HG02885 (cell line): ENCODE data around the gene AGK.
"Not testable (repeated sequence)": the region's sequence is repeated elsewhere in the genome, so short reads cannot be mapped to it uniquely, and the experiment has no call there.

Experiments used
- ATAC-seq: cut with Tn5 transposase; IDR thresholded peaks from one replicate; pipeline ENCODE4 v1.9.1; 2021; ENCODE audit warnings: mild to moderate bottlenecking; ENCODE audit not compliant: unreplicated experiment, poor library complexity

The AGK gene

DNA sequence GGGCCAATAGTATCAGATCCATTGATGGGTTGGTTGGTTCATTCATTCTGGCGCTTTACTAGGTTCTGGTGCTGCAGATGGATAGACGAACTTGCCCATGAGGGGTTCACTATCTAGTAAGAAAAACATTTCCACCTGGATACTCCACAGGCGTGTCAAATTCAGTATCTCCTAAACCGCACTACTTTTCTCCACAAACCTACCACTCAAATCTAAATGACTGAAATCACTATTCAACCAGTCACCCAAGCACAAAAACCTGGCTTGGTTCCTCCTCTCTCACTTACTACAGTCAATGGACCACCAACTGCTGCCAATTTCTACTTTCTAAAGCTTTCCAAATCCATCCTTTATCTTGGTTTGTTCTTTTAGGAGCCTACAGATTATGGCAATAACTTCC, 572 bp downstream of the AGK start:
- ATAC-seq: peak; percentile 9

DNA sequence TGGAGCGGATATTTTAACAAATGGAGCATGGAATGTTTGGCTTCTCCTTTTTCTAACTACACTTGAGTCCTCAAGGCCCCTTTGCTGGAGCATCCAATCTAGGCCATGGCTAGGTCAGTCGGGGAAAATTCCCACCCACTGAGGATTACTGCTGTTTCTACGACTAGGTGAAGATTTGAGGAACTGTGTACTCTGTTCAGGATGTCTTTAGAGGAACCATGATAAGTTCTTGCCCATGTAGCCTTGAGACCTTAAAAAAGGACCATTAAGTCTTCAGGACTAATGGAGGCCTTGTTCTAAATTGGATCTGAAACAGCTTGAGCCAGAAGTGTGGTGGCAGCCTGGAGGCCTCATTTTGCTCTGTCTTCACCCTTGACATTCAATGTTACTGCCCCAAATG, 6.2 kb downstream of the AGK start:
- no peak for ATAC-seq

DNA sequence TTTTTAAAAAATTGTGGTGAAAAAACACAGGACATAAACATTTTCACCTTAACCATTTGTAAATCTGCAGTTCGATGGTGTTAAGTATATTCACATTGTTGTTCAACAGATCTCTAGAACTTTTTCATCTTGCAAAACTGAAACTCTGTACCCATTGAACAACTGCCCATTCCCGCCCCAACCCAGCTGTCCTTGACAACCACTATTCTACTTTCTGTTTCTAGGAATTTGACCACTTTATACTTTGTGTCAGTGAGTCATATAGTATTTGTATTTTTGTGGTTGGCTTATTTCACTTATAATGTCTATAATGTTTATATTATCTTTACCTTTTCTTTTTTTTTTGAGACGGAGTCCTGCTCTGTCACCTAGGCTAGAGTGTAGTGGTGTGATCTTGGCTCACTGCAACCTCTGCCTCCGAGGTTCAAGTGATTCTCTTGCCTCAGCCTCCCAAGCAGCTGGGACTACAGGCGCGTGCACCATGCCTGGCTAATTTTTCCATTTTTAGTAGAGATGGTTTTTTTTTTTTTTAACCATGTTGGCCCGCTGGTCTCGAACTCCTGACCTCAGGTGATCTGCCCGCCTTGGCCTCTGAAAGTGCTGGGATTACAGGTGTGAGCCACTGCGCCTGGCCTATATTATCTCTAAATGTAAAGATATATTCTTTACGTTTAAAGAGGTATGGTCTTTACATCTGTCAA, 6.8 kb downstream of the AGK start:
- peak; percentile 61 for ATAC-seq

DNA sequence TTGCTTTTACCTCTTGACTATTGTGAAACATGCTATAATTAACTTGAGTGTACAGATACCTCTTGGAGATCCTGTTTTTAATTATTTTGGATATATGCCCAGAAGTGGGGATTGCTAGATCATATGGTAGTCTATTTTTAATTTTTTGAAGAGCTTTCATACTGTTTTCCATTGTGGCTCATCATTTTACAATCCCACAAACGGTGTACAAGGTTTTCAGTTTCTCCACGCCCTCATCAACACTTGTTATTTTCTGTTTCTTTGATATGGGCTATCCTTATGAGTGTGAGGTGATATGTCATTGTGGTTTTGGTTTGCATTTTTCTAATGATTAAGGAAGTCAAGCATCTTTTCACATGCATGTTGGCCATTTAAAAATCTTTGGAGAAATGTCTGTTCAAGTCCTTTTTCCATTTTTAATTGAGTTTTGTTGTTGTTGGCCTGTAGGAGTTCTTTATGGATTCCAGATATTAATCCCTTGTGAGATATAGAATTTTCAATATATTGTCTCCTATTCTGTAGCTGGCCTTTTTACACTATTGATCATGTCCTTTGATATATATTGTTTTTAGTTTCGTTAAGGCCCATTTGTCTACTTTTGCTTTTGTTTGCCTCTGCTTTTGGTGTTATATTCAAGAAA, 7.5 kb downstream of the AGK start:
- peak; percentile 87 for ATAC-seq

DNA sequence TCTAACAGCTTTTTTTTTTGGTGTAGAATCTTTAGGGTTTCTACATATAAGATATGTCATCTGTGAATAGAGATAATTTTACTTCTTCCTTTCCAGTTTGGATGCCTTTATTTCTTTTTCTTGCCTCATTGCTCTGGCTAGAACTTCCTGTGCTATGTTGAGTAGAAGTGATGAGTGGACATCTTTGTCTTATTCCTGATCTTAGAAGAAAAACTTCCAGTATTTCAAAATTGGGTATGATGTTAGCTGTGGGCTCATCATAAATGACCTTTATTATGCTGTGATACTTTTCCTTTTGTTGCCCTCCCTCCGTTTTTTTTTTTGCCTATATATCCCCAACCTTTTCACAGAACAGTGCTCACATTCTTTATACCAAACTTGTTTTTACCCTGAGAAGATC, 8.8 kb downstream of the AGK start:
- no peak for ATAC-seq

DNA sequence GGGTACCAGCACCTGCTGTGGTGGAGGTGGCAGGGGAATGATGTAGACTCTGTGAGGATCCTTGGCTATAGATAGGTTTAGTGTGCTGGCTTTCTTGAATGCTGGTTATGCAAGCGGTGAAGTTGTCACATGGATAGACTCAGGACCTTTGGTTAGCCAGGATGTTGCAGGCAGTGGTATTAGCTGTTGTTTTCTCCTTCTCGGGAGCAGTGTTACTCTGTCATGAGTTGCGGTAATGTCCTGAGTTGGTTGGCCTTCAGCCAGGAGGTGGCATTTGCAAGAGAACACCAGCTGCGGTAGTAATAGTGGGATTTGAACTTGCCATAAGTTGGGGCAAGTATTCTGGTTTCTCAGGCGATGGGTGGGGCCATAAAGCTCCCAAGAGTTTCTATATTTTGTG, 10.8 kb downstream of the AGK start:
- ATAC-seq: no peak

DNA sequence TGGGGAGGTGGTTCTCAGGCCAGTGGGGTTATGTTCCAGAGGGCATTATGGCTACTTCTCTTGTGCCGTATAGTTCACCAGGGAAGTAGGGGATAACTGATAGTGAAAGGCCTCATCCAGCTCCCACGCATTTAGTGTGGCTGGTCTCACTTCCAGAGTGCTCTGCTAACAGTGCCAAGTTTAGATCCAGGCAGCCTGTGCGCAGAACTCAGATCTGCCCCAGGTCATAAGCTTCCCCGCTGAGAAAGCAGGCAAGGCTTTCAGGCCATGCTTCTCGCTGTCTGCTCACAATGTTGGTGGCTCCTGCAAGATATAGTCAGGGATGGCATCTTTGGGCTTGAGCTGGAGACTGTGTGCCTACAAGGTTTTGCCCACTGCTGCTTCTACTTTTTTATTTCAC, 11.3 kb downstream of the AGK start:
- ATAC-seq: no peak

DNA sequence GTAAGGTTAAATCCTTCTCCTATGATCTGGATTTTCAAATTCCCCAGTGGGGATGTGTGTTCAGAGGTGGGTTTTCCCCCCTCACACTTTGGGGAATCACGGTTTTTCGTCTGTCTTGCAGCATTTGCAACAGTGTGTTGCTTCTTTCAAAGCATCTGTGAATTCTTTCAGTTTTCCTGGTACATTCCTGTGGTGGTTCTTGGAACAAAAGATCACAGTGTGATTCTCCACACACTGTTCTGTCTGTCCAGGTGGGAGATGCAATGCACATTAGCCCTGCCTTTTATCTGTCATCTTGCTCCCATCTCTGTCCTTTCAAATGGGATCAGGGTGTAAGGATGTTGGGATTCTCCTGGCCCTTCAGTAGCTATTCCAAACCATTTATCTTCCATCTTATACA, 11.8 kb downstream of the AGK start:
- ATAC-seq: no peak

DNA sequence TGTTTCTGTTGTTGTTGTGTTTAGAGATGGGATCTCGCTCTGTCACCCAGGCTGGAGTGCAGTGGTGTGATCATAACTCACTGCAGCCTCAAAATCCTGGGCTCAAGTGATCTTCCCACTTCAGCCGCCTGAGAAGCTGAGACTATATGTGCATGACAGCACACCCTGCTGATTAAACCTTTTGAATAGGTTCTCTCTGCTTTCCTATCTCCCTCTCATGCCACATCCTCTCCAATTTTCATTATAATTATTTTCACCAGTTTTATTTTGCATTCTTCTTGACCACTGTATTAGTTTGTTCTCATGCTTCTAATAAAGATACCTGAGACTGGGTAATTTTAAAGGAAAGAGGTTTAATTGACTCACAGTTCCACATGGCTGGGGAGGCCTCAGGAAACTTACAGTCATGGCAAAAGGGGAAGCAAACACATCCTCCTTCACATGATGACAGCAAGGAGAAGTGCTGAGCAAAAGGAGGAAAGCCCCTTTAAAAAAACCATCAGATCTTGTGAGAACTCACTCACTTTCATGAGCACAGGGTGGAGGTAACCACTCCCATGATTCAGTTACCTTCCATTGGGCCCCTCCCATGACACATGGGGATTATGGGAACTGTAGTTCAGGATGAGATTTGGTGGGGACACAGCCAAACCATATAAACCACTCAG, 12.9 kb downstream of the AGK start:
- peak; percentile 62 for ATAC-seq

DNA sequence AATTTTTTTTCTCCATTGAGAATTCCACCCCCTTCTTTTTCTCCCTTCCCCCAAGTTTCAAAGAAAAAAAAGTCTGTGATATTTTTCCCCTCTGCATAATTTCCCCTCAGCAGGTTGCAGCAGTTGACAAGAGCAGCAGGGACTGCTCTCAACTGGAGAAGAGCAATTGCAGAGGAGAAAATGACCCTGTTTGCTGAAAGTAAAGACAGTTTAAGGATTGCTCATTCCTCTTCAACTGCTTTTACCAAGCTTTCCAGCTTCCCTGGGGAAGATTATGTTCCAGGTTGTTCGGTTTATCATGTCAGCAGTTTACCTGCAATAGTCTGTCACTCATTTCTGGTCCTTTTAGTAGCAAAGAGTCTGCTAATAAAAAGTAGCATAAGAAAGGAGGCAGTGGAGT, 16.2 kb downstream of the AGK start:
- no peak for ATAC-seq

DNA sequence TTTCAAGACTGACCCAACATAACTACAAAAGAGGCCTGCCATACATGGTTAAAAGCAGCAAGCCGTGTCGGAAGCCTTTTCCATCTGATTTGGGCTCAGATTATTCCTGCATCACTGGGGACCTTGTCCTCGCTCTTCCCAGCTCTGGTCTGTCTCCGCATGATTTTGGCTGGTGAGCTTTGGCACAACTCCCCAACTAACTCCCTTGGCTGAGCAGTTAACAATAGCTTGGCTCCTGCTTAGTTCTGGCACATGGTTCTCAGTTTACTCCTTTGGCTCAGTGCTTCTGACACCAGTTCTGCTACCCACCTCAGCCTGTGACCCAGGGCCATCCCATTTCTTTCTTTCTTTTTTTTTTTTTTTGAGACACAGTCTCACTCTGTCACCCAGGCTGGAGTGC, 17.0 kb downstream of the AGK start:
- no peak for ATAC-seq

DNA sequence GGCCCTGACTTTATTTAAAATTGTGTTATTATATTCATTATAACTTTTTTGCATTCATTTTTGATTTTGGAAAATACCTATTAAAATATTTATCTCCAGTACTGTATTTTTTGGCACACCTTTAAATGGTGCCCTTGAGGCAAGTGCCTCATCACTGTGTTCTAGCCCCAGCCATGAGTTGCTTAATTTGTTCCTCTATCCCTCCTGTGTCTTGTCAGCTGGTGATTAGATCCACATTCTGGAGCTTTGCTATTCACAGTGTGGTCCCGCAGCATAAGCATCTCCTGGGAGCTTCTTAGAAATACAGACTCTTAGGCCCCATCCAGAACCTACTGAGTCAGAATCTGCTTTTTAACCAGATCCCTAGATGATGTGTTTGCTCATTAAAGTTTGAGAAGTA, 19.8 kb downstream of the AGK start:
- no peak for ATAC-seq

DNA sequence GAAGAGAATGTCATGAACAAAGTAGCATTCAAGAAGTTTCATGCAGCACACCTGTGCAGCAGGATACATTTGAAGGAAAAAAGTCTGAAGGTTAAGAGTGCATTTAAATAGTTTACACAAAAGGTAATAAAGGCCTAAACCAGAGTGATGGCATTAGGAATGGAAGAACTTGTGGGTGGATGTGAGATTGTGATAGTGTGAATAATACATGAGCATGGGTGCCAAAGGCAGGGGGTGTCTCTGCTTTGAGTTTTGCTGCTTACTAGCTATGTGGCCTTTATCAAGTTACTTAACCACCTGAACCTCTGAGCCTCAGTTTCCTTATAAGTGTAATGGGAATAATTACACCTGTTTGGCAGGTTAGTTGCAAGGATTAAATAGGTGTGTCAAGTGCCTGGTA, 21.0 kb downstream of the AGK start:
- no peak for ATAC-seq

DNA sequence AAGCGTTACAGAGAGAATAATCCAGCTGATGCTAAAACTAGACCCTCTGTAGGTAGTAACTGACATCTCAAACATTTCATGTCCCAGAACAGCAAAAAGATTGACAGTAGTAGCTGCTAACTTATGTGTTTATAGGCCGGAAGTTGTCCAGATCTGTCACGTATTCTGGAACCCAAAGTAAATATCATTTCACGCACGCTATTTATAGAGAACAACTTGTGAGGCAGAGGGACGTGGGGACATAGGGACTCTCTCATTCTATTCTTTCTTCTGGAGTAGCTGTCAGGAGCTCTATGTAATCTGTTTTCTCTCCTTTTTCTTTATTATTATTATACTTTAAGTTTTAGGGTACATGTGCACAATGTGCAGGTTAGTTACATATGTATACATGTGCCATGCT, 22.3 kb downstream of the AGK start:
- no peak for ATAC-seq

DNA sequence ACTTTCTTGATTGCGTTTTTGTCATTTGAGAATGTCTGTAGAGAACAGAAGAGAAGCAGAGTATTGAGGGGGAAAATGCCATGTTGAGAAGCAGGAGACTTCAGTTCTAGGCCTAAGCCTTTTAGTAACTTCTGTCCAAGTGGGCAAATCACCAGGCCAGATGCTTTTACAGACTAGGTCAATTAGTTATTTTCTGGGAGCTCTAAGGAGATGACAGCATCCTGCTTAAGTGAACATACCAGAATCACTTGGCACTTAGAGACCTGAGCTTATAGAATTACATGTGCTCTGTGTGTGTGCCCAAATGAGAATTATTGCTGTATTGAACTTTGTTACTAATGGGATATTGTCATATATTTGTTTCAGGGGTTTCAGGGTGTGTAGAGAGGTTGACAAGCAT, 24.0 kb downstream of the AGK start:
- ATAC-seq: no peak

DNA sequence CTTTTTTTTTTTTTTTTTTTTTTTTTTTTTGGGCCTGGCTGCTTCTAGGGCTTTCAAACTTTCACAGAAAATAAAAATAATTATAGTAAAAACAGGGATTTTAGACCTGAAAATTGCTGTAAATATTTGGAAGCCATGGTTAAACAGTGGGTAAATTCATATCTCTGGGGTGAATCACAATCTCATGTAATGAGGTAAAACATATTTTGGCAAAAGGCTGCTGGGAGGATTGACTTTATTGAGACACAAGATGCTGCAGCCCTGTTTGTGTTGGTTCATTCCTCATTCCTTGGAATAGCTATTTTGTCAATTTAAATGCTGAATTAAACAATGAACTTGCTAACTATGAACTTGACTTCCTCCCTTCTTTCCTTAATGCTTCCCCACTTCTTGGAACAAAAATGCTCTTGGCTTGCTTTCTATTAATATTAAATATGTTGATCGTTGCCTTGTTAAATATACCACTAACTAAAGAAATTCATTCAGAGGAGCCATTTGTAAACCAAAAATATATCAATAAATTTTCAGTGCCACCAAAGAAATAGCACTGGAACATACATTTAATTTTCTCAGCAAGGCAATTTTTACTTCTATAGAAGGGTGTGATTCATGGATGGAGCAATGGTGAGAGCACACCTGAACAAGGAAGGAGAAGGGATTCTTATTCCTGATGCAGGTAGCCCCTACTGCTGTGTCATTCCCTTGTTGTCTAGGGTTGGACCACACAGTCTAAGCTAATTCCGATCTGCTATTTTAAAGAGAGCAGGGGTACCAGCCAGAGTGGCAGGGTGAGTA, 24.6 kb downstream of the AGK start:
- ATAC-seq: no peak

DNA sequence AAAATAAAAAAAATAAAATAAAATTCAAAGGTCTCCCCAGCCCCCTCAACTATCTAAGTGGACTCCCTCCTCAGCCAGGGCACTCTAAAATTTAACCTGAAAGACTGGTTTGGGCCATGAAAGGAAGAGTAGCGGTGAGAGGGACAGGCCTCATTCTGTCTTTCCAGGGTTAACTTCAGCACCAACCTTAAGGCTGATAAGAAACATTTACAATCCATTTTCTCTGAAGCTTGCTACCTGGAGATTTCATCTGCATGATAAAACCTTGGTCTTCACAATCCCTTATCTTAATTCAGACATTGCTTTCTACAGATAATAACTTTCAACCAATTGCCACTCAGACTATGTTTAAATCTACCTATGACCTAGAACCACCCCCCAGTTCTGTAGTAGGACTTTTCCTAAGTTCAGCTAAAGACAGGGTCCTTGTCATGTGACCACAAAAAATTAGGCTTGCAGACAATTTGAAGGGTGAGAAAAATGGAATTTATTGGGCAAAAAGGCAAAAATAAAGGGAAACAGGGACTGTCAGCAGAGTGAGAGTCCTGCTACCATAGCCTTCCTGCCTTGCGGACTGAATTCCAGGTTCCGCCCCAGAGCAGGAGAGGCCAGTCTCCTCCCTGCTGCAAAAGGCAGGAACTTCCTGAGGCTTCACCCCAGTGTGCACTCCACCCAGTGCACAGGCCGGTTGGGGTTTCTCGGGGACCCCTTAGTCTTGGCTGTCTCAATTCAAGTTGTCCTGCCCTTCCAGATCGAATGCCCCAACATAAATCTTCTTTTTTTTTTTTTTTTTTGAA, 26.0 kb downstream of the AGK start:
- no peak for ATAC-seq

DNA sequence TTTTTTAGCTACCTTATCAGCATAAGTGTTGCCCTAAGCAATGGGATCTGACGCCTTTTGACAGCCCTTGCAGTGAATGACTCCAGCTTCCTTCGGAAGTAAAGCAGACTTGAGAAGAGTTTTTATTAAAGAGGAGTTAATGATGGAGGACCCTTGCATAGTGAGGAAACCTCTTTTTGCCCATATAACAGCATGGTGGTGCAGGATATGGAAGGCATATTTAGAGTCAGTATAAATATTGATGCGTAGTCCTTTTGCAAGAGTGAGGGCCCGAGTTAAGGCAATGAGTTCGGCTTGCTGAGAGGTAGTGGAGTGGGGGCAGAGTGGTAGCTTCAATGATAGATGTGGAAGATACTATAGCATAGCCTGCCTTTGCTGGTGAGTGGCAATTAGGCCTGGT, 28.7 kb downstream of the AGK start:
- not testable (repeated sequence) for ATAC-seq

DNA sequence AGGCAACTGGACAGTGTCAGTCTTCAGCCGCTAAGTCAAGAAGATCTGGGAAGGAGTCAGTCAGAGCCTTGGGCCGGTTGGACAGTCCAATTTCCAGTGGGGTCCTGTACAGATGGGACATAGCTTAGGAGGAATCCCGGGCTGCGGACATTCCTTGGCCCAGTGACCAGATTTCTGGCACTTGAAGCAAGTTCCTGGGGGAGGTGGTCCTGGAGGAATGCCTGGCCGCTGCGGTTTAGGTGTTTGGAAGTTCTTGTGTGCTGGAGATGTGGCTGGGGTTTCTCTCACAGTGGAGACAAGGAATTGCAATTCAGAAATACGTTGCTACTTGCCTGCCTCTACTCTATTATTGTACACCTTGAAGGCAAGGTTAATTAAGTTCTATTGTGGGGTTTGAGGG, 30.9 kb downstream of the AGK start:
- ATAC-seq: not testable (repeated sequence)

DNA sequence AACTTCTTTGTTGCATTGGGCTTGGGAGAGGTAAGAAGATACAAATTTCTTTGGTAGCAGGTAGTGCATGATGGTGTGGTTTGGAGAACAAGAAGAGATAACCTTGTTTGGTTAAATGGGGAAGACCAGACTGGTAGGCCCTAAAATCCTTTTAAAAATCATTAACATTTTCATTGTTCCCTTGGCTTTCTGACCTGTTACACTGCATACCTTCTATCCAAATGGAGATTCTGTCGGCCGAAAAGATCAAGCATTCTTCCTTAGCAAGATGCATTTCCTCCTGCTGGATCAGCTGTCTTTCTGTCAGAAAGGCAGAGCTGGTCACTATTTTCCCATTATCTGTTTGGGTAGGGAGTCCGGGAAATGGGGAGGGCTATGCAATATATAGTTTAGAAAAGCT, 33.7 kb downstream of the AGK start:
- ATAC-seq: no peak
